Measurements from ENCODE around the gene BCL2. TPM values are rescaled to one million over a fixed set of nuclear protein-coding genes. Genes with fewer than 3 reads are reported as not detected.

Gene BCL2
- total RNA-seq, 4 donors from 2014 or later = 25.2 to 39.0 (median 36.1) TPM

DNA sequence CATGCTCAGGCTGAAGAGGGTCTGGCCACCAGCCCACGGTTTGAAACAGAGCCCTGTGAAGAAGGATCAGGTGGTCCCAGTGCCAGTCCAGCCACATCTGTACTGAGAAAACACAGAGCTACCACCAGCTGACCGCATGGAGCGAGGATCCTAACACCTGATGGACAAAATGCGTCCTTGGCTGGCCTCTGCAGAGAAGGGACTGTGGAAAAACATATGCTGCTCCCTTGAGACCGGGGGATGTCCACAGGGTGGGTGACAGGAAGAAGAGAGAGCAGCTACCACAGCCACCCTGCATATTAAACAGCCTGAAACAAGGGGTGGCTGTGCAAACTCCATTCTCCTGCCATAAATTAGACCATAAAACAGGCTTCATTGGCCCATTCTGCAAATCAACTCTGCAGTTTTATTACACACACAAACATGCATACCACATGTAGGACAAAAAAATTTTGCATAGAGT lies 137.2 kb downstream of the BCL2 start:
- no peak overlapping the region for H3K4me3 ChIP-seq
- H3K9me3 ChIP-seq = no peaks in the 10 kb centered on the region
- no peaks in the 10 kb centered on the region for H3K27me3 ChIP-seq
- peaks cover 33 to 85% (median 72%) of the 10 kb centered on the region in 4 donors for H3K4me1 ChIP-seq
- intact Hi-C loops (cut with DNase I) = no loop called here
- no peaks in the 10 kb centered on the region for H3K36me3 ChIP-seq
- DNase-seq (ENCODE audit: extremely low spot score) = no peak
- WGBS = 87% methylated on average over 4 of the region's 5 CpGs
- H3K27ac ChIP-seq (replicated peaks in 1 of 4) = no peak overlapping the region
- TF ChIP-seq POLR2A (IDR thresholded peaks at IDR 0.05; ENCODE audit: low read depth) (no peak), EP300 (IDR thresholded peaks at IDR 0.05) (no peak), POLR2AphosphoS5 (IDR thresholded peaks at IDR 0.05) (no peak)
- TF ChIP-seq, protein P1, sequence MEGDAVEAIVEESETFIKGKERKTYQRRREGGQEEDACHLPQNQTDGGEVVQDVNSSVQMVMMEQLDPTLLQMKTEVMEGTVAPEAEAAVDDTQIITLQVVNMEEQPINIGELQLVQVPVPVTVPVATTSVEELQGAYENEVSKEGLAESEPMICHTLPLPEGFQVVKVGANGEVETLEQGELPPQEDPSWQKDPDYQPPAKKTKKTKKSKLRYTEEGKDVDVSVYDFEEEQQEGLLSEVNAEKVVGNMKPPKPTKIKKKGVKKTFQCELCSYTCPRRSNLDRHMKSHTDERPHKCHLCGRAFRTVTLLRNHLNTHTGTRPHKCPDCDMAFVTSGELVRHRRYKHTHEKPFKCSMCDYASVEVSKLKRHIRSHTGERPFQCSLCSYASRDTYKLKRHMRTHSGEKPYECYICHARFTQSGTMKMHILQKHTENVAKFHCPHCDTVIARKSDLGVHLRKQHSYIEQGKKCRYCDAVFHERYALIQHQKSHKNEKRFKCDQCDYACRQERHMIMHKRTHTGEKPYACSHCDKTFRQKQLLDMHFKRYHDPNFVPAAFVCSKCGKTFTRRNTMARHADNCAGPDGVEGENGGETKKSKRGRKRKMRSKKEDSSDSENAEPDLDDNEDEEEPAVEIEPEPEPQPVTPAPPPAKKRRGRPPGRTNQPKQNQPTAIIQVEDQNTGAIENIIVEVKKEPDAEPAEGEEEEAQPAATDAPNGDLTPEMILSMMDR (IDR thresholded peaks at IDR 0.05) = no peak

- Histone ChIP-seq H3K36me3 (no peaks in the 10 kb centered on the region), H3K9me3 (no peaks in the 10 kb centered on the region), H3K27me3 (no peaks in the 10 kb centered on the region), H3K4me1 (peaks cover 28 to 79% (median 67%) of the 10 kb centered on the region in 4 donors), H3K4me3 (no peak overlapping the region), H3K27ac (replicated peaks in 1 of 4) (no peak overlapping the region)
- 66% methylated on average over 5 of the region's 5 CpGs for WGBS
- intact Hi-C loops (cut with DNase I) = no loop called here
- TF ChIP-seq POLR2A (IDR thresholded peaks at IDR 0.05; ENCODE audit: low read depth) = no peak
- TF ChIP-seq, protein P1 (IDR thresholded peaks at IDR 0.05) = no peak
- DNase-seq (ENCODE audit: extremely low spot score) = no peak
Measured at GRCh38 chr18:63181706-63182309, 137.8 kb downstream of the BCL2 start.

GRCh38 chr18:63180971-63181376 lies 138.6 kb downstream of the BCL2 start:
- intact Hi-C loops (cut with DNase I) = no loop called here
- WGBS = 90% methylated on average over 5 of the region's 5 CpGs
- Histone ChIP-seq H3K4me1 (peaks cover 24 to 71% (median 59%) of the 10 kb centered on the region in 4 donors), H3K9me3 (no peaks in the 10 kb centered on the region), H3K36me3 (no peaks in the 10 kb centered on the region), H3K4me3 (no peak overlapping the region), H3K27ac (replicated peaks in 1 of 4) (no peak overlapping the region), H3K27me3 (no peaks in the 10 kb centered on the region)
- TF ChIP-seq POLR2A (IDR thresholded peaks at IDR 0.05; ENCODE audit: low read depth) (no peak), POLR2AphosphoS5 (IDR thresholded peaks at IDR 0.05) (no peak), EP300 (IDR thresholded peaks at IDR 0.05) (no peak)
- TF ChIP-seq, protein P1 (IDR thresholded peaks at IDR 0.05) = no peak
- no peak for DNase-seq (ENCODE audit: extremely low spot score)

DNA sequence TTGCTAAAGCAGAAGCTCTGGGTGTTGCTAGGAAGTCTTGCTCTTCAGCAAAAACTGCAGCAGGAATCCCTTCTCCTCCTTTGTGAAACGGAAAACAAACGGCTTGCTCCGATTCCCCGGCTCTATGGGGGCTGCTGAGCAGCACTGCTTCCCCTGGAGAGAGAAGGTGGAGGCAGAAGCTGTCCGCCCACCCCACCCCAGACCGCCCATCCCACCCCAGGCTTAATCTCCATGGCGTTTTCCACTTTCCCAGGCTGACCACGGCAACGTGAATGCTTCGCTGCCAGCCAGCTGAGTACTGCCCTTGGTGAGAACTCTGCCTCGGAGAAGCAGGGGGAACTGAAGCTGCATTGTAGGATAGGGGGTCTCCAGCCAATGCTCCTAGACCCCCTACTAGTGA lies 139.2 kb downstream of the BCL2 start:
- intact Hi-C loops (cut with DNase I) = no loop called here
- H3K9me3 ChIP-seq = no peaks in the 10 kb centered on the region
- DNase-seq (ENCODE audit: extremely low spot score) = no peak
- H3K4me3 ChIP-seq = peak overlapping the region in 1 of 4 donors; percentile 5
- peaks cover 24 to 69% (median 55%) of the 10 kb centered on the region in 4 donors for H3K4me1 ChIP-seq
- H3K27ac ChIP-seq (replicated peaks in 1 of 4) = no peak overlapping the region
- TF ChIP-seq EP300 (IDR thresholded peaks at IDR 0.05) (no peak), POLR2AphosphoS5 (IDR thresholded peaks at IDR 0.05) (no peak), POLR2A (IDR thresholded peaks at IDR 0.05; ENCODE audit: low read depth) (no peak)
- TF ChIP-seq, protein P1 (IDR thresholded peaks at IDR 0.05) = no peak
- no peaks in the 10 kb centered on the region for H3K36me3 ChIP-seq
- H3K27me3 ChIP-seq = no peaks in the 10 kb centered on the region
- WGBS = 66% methylated on average over 11 of the region's 11 CpGs

- H3K36me3 ChIP-seq = no peaks in the 10 kb centered on the region
- intact Hi-C loops (cut with DNase I) = loop anchor here (5.0 kb wide), 1 partner anchor 47 kb away; no protein-coding TSS in a partner anchor
- H3K4me1 ChIP-seq = peaks cover 24 to 69% (median 53%) of the 10 kb centered on the region in 4 donors
- no peaks in the 10 kb centered on the region for H3K9me3 ChIP-seq
- no peaks in the 10 kb centered on the region for H3K27me3 ChIP-seq
- H3K4me3 ChIP-seq = no peak overlapping the region
- no peak for DNase-seq (ENCODE audit: extremely low spot score)
- TF ChIP-seq, protein P1 (IDR thresholded peaks at IDR 0.05) = no peak
- TF ChIP-seq POLR2A (IDR thresholded peaks at IDR 0.05; ENCODE audit: low read depth) = no peak
- TF ChIP-seq POLR2AphosphoS5 (IDR thresholded peaks at IDR 0.05) = no peak
- no peak for TF ChIP-seq EP300 (IDR thresholded peaks at IDR 0.05)
- WGBS = 96% methylated on average over 6 of the region's 9 CpGs
- H3K27ac ChIP-seq (replicated peaks in 1 of 4) = peak overlapping the region in 2 of 4 donors; percentile 18 to 22
Measured at GRCh38 chr18:63179422-63179821, 140.1 kb downstream of the BCL2 start.
